ENCODE data around the gene HAS3.
A peak's percentile ranks its signal among the peaks of the same experiment; 100 is the strongest.
"Not testable (repeated sequence)": the region's sequence is repeated elsewhere in the genome, so short reads cannot be mapped to it uniquely, and the experiment has no call there.

Gene HAS3

GRCh38 chr16:69143116-69143515 lies 37.7 kb downstream of the HAS3 start:
- no peak for DNase-seq (ENCODE audit: low read depth in 2 of 2)

DNA sequence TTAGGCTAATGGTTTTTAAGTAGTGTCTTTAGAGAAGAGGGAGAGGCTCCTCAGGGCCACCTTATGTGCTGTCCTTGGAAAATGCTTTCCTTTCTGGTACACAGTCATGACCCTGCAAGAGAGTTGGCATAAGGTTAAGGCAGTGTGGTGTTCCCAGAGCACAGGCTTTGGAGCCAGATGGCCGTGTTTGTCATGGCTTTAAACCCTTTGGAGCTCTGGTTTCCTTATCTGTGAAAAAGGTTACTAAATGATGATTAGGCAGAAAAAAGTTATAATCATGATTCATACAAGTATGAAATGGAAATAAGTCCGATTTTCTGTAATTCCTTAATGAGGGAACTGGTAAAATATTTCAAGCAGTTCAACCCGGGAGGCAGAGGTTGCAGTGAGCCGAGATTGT lies 40.2 kb downstream of the HAS3 start:
- no peak for DNase-seq (ENCODE audit: low read depth in 2 of 2)

DNA sequence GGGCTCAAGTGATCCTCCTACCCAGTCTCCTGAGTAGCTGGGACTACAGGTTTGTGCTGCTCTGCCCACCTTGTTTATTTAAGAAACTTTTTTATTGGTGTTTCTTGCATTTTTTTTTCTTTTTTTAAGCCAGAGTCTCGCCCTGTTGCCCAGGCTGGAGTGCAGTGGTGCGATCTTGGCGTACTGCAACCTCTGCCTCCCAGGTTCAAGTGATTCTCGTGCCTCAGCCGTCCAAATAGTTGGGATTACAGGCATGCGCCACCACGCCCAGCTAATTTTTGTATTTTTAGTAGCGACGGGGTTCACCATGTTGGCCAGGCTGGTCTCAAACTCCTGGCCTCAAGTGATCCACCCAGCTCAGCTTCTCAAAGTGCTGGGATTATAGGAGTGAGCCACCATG lies 44.2 kb downstream of the HAS3 start:
- not testable (repeated sequence) for DNase-seq (ENCODE audit: low read depth in 2 of 2)

- DNase-seq (ENCODE audit: low read depth in 2 of 2): peak in 1 of 2 donors; percentile 24
Measured at GRCh38 chr16:69150146-69150865, 44.9 kb downstream of the HAS3 start.

- no peak for DNase-seq (ENCODE audit: low read depth in 2 of 2)
Measured at GRCh38 chr16:69157196-69157595, 51.7 kb downstream of the HAS3 start.

DNA sequence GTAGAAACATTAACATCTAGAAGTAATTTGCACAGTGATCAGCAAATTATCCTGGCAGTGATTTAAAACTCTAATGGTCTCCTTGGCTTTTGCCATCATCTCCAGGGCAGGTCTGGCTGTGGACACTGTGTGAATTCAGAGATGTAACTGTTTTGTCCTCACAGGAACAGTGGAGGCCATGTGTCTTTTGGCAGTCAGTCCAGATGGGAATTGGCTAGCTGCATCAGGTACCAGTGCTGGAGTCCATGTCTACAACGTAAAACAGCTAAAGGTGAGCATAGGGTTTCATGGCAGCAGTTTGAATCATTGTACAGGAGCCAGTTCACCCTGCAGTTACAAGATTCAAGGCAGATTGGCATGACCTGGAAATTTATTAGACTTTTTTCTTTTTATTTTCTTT lies 54.7 kb downstream of the HAS3 start:
- DNase-seq (ENCODE audit: low read depth in 2 of 2): no peak

DNA sequence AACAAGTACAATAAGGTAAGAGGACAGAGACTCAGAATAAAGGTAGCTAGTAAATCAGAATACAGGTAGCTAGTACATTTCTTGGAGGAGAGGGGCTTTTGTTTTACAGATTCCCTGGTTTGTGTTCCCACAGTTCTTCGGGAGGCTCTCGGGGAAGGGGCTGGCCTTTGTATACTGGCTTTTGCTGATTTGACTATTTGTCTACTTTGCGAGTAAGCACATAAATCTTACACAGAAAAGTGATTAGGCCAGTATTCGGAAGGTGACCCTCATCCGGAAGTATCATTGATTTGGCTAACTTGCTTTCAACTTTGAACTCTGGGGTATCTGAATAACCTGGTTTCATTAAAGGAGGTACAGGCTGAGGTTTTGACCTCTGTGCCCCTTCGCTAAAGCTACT lies 60.1 kb downstream of the HAS3 start:
- DNase-seq (ENCODE audit: low read depth in 2 of 2): no peak

DNA sequence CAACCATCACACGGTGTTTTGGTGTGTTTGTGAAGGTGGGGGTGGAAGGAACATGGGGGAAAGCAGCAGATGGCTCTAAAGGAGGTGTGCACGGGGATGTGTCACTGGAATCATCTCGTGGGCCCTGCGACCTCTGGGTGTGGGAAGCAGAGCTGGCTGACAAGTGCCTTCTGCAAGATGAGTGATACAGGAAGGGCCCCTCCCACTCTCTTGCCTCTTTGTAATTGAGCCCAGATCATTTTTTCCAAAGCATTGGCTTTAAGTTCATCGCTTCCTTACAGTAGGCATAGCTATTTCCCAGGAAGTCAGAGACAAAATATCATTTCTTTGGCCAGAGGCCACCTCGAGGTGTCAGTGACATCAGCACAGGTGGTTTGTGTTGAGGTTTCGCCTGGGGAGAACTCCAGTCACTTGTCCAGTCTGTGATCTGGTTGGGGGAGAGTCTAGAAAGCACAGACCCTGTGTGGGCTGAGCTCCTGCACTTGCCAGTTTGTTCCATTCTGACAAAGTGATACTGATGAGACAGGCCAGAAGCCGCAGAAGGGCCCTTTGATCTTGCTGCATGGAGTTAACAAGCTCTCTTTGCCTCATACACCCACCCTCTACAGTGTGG lies 60.9 kb downstream of the HAS3 start:
- peak; percentile 48 to 74 for DNase-seq (ENCODE audit: low read depth in 2 of 2)

GRCh38 chr16:69166946-69167930 lies 61.8 kb downstream of the HAS3 start:
- DNase-seq (ENCODE audit: low read depth in 2 of 2): no peak
